Right lobe of liver (tissue), 6 donors: ENCODE results near the gene RPS6KA5. TPM values are rescaled to one million over a fixed set of nuclear protein-coding genes. Genes with fewer than 3 reads are reported as not detected.

Experiments used
- ATAC-seq, 4 donors: fragments of 200-7000 bp; cut with Tn5 transposase; one replicate each; pipeline ENCODE4 v1.9.1; 2020; ENCODE audit warnings: mild to moderate bottlenecking in 4 of 4, moderate library complexity in 4 of 4
- DNase-seq, 3 donors: peaks; one replicate each; pipeline ENCODE4 v3.0.0-alpha.2; 2020
- H3K27ac ChIP-seq, 3 donors: fragments of 200-600 bp; one replicate each; pipeline ENCODE4 v1.8.0; 2022
- H3K27me3 ChIP-seq, 2 donors: fragments of 200-600 bp; one replicate each; pipeline ENCODE4 v1.8.0; 2022
- H3K36me3 ChIP-seq, 4 donors: fragments of 200-600 bp; sonication (generic) in 1 of 4; one replicate each; pipeline versions ENCODE4 v1.5.1 to v1.8.0; 2017 to 2022; ENCODE audit warnings: control low read depth in 1 of 4
- H3K4me1 ChIP-seq, 4 donors: fragments of 200-600 bp; sonication (generic) in 1 of 4; one replicate each; pipeline versions ENCODE4 v1.5.1 to v1.8.0; 2017 to 2022; ENCODE audit warnings: control low read depth in 1 of 4
- H3K4me3 ChIP-seq, 3 donors: fragments of 200-600 bp; one replicate each; pipeline ENCODE4 v1.8.0; 2022
- H3K9me3 ChIP-seq, 4 donors: fragments of 200-600 bp; sonication (generic) in 1 of 4; one replicate each; pipeline versions ENCODE4 v1.5.1 to v1.8.0; 2017 to 2022; ENCODE audit warnings: control low read depth in 1 of 4
- CTCF ChIP-seq, 4 donors: fragments of 200-600 bp in 3 of 4; fragments of 450-650 bp in 1 of 4; IDR thresholded peaks; one replicate each; pipeline versions ENCODE4 v1.5.1 to v1.8.0; 2016 to 2022; ENCODE audit warnings: antibody characterized with exemption in 4 of 4, mild to moderate bottlenecking in 2 of 4
- POLR2A ChIP-seq: fragments of 450-650 bp; IDR thresholded peaks from one replicate; pipeline ENCODE4 v1.6.1; 2017; ENCODE audit warnings: antibody characterized with exemption, mild to moderate bottlenecking
- WGBS: methylation state at CpG from one replicate; pipeline ENCODE4 v1.1.6; 2018; ENCODE audit warnings: low coverage, low lambda C conversion rate; ENCODE audit not compliant: insufficient coverage; ENCODE audit errors: missing lambda C conversion rate; 5-methylcytosine and 5-hydroxymethylcytosine counted together
- intact Hi-C, 2 donors: fragments of 100-400 bp; cut with DNase I; formaldehyde crosslinking; loops; one replicate each; pipeline versions ENCODE4 v1.11.2 to v1.14.1; 2022
- total RNA-seq, 6 experiments: library from RNA; depleted of rRNA in 2 of 6; stranded (reverse); fragments of >200 nt in 2 of 6; fragmentation: NEBNext Ultra II Directional in 3 of 6; extraction: Animal tissue kit (Norgen Biotek cat#: 25700) in 3 of 6; gene quantifications; one replicate each; pipeline versions ENCODE4 v1.1.0 to v1.2.4, GENCODE V29; 2016 to 2023
- donor health status: DM: no; HTN: yes; CAD: no.
- donor health status: DM: no; HTN: no; CAD: no.
- donor health status: DM: no; HTN: no; CAD: no.
- donor health status: DM: no; HTN: yes; CAD: no.
- donor health status: DM: no; HTN: yes; CAD: no.

The RPS6KA5 gene
- total RNA-seq, 6 experiments from 2014 or later = 0.31 to 3.5 (median 1.7) TPM

- peak in 1 of 4 donors; percentile 44 for ATAC-seq
- no peaks in the 10 kb centered on the region for H3K9me3 ChIP-seq
- TF ChIP-seq POLR2A (no peak), CTCF (IDR thresholded peaks at IDR 0.05) (no peak)
- no peaks in the 10 kb centered on the region for H3K27me3 ChIP-seq
- no peak overlapping the region for H3K4me3 ChIP-seq
- no peak overlapping the region for H3K27ac ChIP-seq
- 94% methylated on average over 6 of the region's 9 CpGs for WGBS
- DNase-seq = no peak
- no peaks in the 10 kb centered on the region for H3K36me3 ChIP-seq
- no peaks in the 10 kb centered on the region for H3K4me1 ChIP-seq
- intact Hi-C loops = no loop called here
These were observed 188.7 kb downstream of the RPS6KA5 start for GRCh38 chr14:90871605-90872233.

- DNase-seq (no peak), ATAC-seq (no peak)
- Histone ChIP-seq H3K4me3 (no peak overlapping the region), H3K27me3 (no peaks in the 10 kb centered on the region), H3K36me3 (no peaks in the 10 kb centered on the region), H3K9me3 (no peaks in the 10 kb centered on the region), H3K27ac (no peak overlapping the region), H3K4me1 (no peaks in the 10 kb centered on the region)
- intact Hi-C loops = no loop called here
- 88% methylated on average over 1 of the region's 1 CpG for WGBS
- TF ChIP-seq CTCF (IDR thresholded peaks at IDR 0.05) (no peak), POLR2A (no peak)
These were observed 189.4 kb downstream of the RPS6KA5 start for GRCh38 chr14:90870950-90871604.

- no peak for ATAC-seq
- Histone ChIP-seq H3K4me1 (no peaks in the 10 kb centered on the region), H3K27ac (no peak overlapping the region), H3K36me3 (no peaks in the 10 kb centered on the region), H3K4me3 (no peak overlapping the region), H3K9me3 (no peaks in the 10 kb centered on the region), H3K27me3 (no peaks in the 10 kb centered on the region)
- intact Hi-C loops = no loop called here
- TF ChIP-seq POLR2A (no peak), CTCF (IDR thresholded peaks at IDR 0.05) (no peak)
- no peak for DNase-seq
These were observed 192.9 kb downstream of the RPS6KA5 start for GRCh38 chr14:90867501-90867900.

- H3K36me3 ChIP-seq = no peaks in the 10 kb centered on the region
- ATAC-seq (no peak), DNase-seq (no peak)
- no peaks in the 10 kb centered on the region for H3K4me1 ChIP-seq
- H3K27ac ChIP-seq = no peak overlapping the region
- no peaks in the 10 kb centered on the region for H3K27me3 ChIP-seq
- no peak overlapping the region for H3K4me3 ChIP-seq
- TF ChIP-seq POLR2A (no peak), CTCF (IDR thresholded peaks at IDR 0.05) (no peak)
- H3K9me3 ChIP-seq = no peaks in the 10 kb centered on the region
- intact Hi-C loops = no loop called here
These were observed 193.6 kb downstream of the RPS6KA5 start for GRCh38 chr14:90866833-90867232.
